Femur (tissue), 1 donor: Measurements from ENCODE around the gene SIX3.

Experiments
- DNase-seq: peaks from one replicate; pipeline ENCODE4 v3.0.0-alpha.2; 2017

SIX3 gene

GRCh38 chr2:44941551-44942234 is at the start of gene SIX3:
TSS of gene SIX3 (plus strand) at chr2:44941702. CDS start at chr2:44942105, 403 bp downstream.
- DNase-seq = no peak

DNA sequence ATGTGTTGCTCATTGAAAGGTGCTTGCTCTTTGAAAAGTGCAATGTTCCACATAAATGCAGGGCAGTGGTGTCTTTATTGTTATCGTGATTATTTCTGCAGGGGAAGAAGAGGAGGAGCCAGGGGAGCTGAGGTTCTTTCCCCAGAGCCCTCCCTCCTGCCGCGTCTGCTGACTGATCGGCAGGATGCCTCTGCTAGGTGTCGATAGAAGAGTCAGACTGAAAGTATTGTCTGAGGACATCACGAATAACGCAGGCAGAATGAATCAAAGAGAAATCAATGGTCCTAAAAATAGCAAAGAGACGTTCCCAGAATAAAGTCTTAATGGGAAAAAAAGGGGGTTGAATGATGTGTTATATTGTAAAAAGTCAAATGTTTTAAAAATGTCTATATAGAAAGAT is 47.4 kb upstream of the SIX3 start:
- DNase-seq = no peak

DNA sequence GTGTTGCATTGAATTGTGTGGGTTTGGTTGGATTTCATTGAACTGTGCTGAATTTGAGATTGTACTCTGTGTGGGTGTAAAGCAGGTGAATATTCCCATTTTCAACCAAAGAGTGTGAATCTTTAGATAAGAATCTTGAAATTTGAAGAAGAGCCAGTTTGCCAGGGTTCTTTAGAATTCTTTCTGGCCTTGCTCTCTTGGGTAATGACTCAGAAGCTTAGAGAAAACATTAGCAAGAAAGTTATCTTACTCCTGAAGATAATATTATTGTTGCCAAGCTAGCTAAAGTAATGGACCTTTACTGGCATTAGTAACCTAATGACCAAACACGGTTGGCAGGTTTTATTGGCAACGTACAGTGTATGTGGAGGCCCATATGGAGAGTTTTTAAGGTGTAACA is 46.4 kb upstream of the SIX3 start:
- DNase-seq = no peak

DNA sequence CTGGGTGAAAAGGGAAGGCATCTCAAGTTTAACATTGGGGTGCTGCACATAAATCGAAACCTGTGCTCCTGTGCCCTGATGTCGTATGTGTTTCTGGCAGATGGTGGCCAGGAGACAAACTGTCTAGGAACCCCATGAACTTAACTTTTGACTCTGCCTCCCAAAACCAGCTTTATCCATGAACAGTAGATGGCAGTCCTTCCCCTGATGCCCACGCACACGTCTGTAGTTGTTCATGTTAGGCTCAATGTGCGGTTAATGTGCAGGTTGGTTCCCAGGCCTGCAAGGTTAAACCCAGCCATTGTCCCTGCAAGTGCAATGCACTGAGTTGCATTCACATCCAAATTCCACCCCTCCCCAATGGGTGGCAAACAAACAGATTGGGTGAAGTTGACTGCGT is 44.1 kb upstream of the SIX3 start:
- DNase-seq = no peak

- no peak for DNase-seq
Observed at GRCh38 chr2:44902217-44903137, 39.0 kb upstream of the SIX3 start.

- DNase-seq = no peak
Observed at GRCh38 chr2:44904578-44904977, 36.9 kb upstream of the SIX3 start.

DNA sequence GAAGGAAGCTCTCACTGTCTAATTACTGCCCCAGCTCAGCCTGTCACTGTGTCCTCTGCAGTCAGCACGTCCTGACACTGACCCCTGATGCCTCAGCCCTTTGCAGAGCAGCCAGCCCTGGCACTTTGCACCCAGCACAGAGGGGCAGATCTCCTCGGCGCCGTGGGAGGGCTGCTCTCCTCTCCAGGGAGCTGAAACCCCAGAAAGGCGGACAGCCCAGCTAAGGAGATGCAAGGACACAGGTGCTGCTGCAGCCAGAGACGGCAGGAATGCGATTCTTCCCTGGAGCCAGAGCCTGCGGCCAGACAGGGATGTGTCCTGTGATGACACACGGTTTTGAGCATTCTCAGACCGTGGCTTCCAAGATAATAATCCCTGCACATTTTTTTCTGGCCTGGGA is 34.5 kb upstream of the SIX3 start:
- no peak for DNase-seq

GRCh38 chr2:44909831-44910230 is 31.7 kb upstream of the SIX3 start:
- DNase-seq = no peak

DNA sequence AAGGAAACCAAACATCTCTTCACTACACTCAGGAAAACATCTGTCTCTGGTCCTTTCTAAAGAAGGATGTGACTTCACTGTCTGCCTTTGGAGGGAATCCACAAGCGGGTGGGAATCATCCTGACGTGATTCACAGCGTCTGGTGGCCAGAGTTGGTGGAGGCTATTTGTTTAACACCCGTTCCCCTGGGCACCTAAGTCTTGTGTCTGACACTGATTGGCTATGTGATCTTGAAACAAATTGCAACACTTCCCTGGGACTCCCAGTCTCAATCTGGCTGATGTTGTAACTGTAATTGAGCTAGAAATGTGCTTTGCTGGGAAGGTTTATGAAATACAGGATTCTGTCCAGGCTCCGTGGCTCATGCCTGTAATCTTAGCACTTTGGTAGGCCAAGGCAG is 28.8 kb upstream of the SIX3 start:
- no peak for DNase-seq

DNA sequence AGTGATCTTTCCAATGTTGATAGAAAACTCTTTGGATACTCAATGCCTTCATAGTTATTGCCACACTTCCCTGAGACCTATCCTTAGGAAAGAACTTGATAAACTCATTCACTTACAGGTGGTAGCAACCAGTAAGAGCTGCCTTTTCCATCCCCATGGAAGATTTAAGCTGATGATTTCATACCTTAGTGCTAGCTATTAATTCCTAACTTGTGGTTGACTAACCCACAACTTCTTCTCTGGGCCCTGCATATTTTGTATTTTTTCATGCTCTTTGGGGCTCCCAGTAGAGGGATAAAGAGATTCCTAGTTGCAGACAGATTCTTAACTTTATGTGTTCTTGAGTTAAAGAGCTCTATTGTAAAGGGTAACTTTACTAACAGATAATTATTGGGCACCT is 25.2 kb upstream of the SIX3 start:
- no peak for DNase-seq

GRCh38 chr2:44918095-44918775 is 23.3 kb upstream of the SIX3 start:
- DNase-seq = no peak

DNA sequence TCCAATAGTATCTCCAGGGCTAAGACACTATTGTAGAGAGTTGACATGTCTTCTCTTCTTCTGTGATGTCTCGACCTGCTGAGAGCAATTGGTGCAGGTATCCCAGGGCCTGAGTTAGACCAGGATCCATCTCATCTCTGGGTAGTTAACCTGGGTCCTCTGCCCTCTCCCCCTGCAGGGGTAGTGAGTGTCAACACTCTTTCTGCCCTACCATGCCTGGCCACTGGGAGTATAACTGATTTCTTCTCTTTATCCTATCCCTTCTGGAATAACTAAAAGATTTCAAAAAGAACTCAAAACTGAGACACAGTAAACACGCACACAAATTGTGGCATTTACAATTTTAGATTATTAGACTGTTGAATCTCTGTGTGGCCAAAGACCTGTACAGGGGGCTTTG is 20.8 kb upstream of the SIX3 start:
- DNase-seq = no peak

- DNase-seq = no peak
Observed at GRCh38 chr2:44922776-44923175, 18.7 kb upstream of the SIX3 start.

DNA sequence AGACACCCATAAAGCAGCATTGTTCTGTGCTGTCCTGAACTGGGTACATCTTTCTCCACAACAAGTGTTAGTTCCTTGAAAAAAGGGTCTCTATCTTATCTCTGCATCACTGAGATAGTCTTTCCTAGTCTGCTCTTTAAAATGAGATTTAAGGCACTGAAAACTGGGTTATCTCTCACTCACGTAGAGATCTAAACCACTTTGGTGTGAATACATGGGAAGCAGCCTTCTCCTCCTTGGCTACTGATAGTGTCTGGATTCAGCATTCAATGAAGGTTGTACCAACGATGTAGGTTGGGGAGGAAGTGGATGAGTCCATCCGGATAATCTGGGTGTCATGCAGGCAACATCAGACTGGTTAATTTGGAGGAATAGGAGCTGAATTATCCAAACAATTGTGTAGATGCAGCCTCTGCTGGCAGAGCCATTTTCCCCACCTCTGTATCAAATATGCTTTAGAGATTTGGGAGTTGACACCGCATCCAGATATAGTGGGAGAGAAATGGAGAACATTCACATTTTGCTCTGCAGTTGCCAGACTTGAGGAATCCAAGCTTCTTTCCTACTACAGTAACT is 15.9 kb upstream of the SIX3 start:
- no peak for DNase-seq

- no peak for DNase-seq
Observed at GRCh38 chr2:44926957-44927356, 14.5 kb upstream of the SIX3 start.

- no peak for DNase-seq
Observed at GRCh38 chr2:44927985-44928482, 13.5 kb upstream of the SIX3 start.

DNA sequence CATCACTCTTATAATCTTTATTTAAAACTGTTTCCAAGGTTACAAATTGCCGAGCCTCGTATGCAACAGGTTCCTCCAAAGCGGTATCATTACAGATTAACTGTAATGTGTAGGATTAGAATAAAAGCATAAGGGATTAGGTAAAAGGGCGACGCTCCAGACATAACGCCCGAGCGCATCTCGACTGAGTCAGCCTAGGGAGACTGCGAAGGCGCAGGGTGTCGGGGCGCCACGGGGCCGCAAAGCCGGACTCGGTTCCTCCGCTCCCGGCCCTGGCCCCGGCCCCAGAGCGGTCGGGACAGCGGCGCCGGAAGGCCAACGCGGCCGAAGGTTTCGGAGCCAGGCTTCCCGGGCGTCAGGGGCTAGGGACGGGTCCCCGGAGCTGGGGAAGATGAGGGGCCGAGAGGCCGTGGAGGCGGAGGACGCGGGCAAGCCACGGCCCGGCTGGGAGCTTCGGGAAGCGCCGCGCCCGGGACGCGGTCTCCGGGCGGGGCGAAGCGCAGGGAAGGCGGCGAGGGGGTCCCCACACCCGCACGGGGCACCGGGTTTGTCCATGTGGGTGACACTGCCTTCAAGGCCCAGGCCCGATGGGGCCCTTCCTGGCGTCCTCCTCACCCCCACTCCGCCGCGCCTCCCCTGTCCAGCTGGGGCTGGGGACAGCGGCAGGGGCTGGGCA is 12.9 kb upstream of the SIX3 start:
- no peak for DNase-seq

- no peak for DNase-seq
Observed at GRCh38 chr2:44929159-44929734, 12.3 kb upstream of the SIX3 start.

DNA sequence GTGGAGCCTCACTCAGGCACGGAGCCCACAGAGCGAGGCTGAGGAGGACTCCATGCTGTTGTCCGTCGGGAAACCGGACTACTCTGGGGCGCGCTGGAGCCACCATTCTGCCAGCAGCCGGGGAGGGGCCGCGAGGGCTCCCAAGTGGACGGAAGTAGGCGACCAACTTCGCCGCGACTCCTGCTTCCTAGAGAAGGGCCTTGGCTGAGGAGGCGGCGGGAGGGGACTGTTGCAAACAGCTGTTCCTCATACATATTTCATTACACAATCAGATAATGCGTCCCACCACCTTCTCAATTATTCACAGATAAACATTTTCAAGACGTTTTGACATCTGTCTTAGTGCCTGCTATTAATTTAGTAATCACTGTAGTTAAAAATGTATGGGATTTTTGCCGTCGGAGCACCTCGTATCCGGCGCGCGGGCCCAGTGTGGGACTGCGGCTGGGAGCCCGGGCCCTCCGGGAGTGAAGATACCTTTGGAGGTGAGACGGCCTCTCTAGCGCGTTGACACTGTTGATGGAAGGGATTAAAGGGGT is 11.7 kb upstream of the SIX3 start:
- DNase-seq = no peak

DNA sequence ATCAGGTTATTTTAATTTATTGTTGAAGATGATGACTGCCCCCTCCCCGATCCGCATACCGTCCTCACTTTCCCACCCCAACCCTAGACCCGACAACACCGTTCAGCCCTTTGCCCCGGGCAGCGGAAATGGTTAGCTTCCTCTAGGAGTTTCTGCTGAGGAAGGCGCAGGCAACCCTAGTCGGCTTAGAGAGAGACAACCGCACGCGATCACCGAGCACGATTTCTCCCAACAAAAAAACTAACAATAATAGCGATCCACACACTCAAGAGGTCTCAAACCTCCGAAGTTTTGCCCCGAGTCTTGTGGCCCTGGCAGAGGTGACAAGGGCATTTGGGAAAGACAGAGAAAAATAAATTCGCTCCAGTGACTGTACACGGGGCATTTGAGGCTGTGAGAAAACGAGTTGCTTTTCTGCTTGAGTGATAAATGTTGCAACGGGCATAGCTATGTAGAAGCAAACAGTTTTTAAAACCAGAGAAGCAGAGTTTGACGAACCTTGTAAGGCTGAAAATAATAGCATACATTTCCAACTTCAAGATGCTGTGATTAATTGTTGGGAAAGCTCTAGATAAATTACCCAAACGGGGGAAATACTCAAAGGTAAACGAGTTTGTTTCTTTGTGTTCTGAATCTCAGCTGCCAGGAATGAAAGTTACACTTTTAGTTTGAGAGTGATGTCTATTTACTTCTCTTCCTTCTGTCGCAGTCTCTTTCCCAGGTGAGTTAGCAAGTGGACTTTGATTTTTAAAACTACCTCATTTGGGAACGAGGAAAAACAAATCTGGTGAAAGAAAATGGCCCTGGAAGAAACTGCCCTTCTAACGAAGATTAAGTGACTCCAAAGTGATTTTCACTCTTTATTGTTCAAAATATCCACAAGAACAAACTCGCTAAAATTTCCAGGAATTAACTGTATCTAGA is 11.0 kb upstream of the SIX3 start:
- DNase-seq = no peak
